H1 (cell line): ENCODE results near the gene C5orf15. TPM values are rescaled to one million over a fixed set of nuclear protein-coding genes. Genes with fewer than 3 reads are reported as not detected.

Experiments used
- CTCF ChIA-PET: fragments of 300-600 bp; sonication (Branson Sonifier 250); formaldehyde crosslinking; loops from one replicate; lab custom pipeline; 2021; ENCODE audit not compliant: partially characterized antibody; lab: Charles Lee
- POLR2A ChIA-PET: fragments of 300-600 bp; sonication (Branson Sonifier 250); formaldehyde crosslinking; loops from one replicate; lab custom pipeline; 2021; ENCODE audit warnings: inconsistent platforms; ENCODE audit not compliant: partially characterized antibody; lab: Charles Lee
- DNase-seq, 2 experiments: peaks; one replicate each; pipeline versions ENCODE4 v3.0.0 to v3.0.0-alpha.2; 2010 to 2022; ENCODE audit warnings: low spot score in 2 of 2, low read depth in 1 of 2, mixed read lengths in 1 of 2
- FAIRE-seq: peaks from 2 replicates; lab custom pipeline; 2011; peaks lifted over from hg19 to GRCh38; lab: Jason Lieb, UNC
- H2AFZ ChIP-seq: 2 replicates; pipeline ENCODE4 v1.8.1; 2012; ENCODE audit warnings: low read length, inconsistent platforms
- H2AK5ac ChIP-seq: 2 replicates; pipeline ENCODE4 v1.6.1; 2013; ENCODE audit warnings: low read depth, low read length
- H2BK120ac ChIP-seq: replicated peaks from 2 replicates; pipeline ENCODE3; 2013; ENCODE audit warnings: low read depth, low read length, inconsistent platforms
- H2BK12ac ChIP-seq: 2 replicates; pipeline ENCODE4 v1.6.1; 2013; ENCODE audit warnings: low read depth, low read length
- H2BK15ac ChIP-seq: 2 replicates; pipeline ENCODE4 v1.6.1; 2013; ENCODE audit warnings: low read length
- H2BK20ac ChIP-seq: 2 replicates; pipeline ENCODE4 v1.6.1; 2013; ENCODE audit warnings: low read length
- H2BK5ac ChIP-seq: 2 replicates; pipeline ENCODE4 v1.6.1; 2013; ENCODE audit warnings: low read depth, low read length
- H3K14ac ChIP-seq: 2 replicates; pipeline ENCODE4 v1.6.1; 2013; ENCODE audit warnings: inconsistent platforms; ENCODE audit not compliant: insufficient read length
- H3K18ac ChIP-seq: 2 replicates; pipeline ENCODE4 v1.6.1; 2013; ENCODE audit warnings: low read length; ENCODE audit errors: extremely low read depth
- H3K23ac ChIP-seq: 2 replicates; pipeline ENCODE4 v1.6.1; 2013; ENCODE audit warnings: inconsistent platforms; ENCODE audit not compliant: insufficient read length
- H3K23me2 ChIP-seq: 2 replicates; pipeline ENCODE4 v1.6.1; 2013; ENCODE audit warnings: low read depth, low read length
- H3K27ac ChIP-seq: 2 replicates; pipeline ENCODE4 v1.6.1; 2011; ENCODE audit warnings: low read depth, low read length, inconsistent platforms
- H3K27me3 ChIP-seq, 4 experiments: replicated peaks in 1 of 4; 1 replicate in 1 of 4; 2 replicates in 3 of 4; pipeline versions ENCODE4 v1.6.1 to v1.8.1; 2011 to 2013; ENCODE audit warnings: low read length in 3 of 4, mild to moderate bottlenecking in 3 of 4, inconsistent platforms in 2 of 4, mixed read lengths in 2 of 4, moderate library complexity in 1 of 4; ENCODE audit not compliant: control insufficient read depth in 3 of 4, insufficient read depth in 3 of 4; ENCODE audit errors: extremely low read depth in 1 of 4
- H3K36me3 ChIP-seq, 4 experiments: 2 replicates each; pipeline versions ENCODE4 v1.6.1 to v1.8.1; 2011 to 2013; ENCODE audit warnings: mild to moderate bottlenecking in 4 of 4, low read length in 3 of 4, moderate library complexity in 2 of 4, control low read depth in 1 of 4, inconsistent platforms in 1 of 4; ENCODE audit not compliant: insufficient read depth in 4 of 4, control insufficient read depth in 2 of 4
- H3K4ac ChIP-seq: replicated peaks from 2 replicates; pipeline ENCODE3; 2013; ENCODE audit warnings: low read length, low read depth, mixed read lengths, inconsistent platforms; ENCODE audit not compliant: insufficient read length
- H3K4me1 ChIP-seq, 4 experiments: replicated peaks in 1 of 4; 1 replicate in 1 of 4; 2 replicates in 3 of 4; pipeline versions ENCODE4 v1.6.1 to v1.8.1; 2011 to 2013; ENCODE audit warnings: low read length in 3 of 4, inconsistent platforms in 2 of 4, mixed read lengths in 1 of 4; ENCODE audit not compliant: insufficient read depth in 4 of 4, control insufficient read depth in 3 of 4
- H3K4me2 ChIP-seq, 2 experiments: 2 replicates each; pipeline versions ENCODE4 v1.6.1 to v1.8.1; 2011 to 2013; ENCODE audit warnings: low read depth in 2 of 2, low read length in 2 of 2, control low read depth in 1 of 2, inconsistent platforms in 1 of 2, mild to moderate bottlenecking in 1 of 2; ENCODE audit not compliant: insufficient read depth in 1 of 2
- H3K4me3 ChIP-seq, 4 experiments: fragments of 200-600, 300-600 bp in 1 of 4; sonication (generic), shearing (Covaris generic), sonication (Bioruptor Twin) in 1 of 4; 2 replicates each; pipeline versions ENCODE4 v1.5.1 to v1.8.1; 2011 to 2016; ENCODE audit warnings: low read length in 4 of 4, low read depth in 3 of 4, control low read depth in 2 of 4, inconsistent platforms in 2 of 4, mild to moderate bottlenecking in 2 of 4, mixed read lengths in 1 of 4, moderate library complexity in 1 of 4; ENCODE audit not compliant: insufficient read depth in 2 of 4; ENCODE audit errors: extremely low read depth in 1 of 4
- H3K56ac ChIP-seq: replicated peaks from 2 replicates; pipeline ENCODE3; 2013; ENCODE audit warnings: low read depth, mild to moderate bottlenecking, mixed read lengths, low read length, inconsistent platforms; ENCODE audit not compliant: insufficient read length
- H3K79me1 ChIP-seq: 2 replicates; pipeline ENCODE4 v1.6.1; 2013; ENCODE audit warnings: low read depth, low read length, control low read depth
- H3K79me2 ChIP-seq, 2 experiments: 2 replicates each; pipeline versions ENCODE4 v1.6.1 to v1.8.1; 2012 to 2013; ENCODE audit warnings: low read length in 2 of 2, mild to moderate bottlenecking in 2 of 2, inconsistent platforms in 1 of 2; ENCODE audit not compliant: insufficient read depth in 2 of 2, control insufficient read depth in 1 of 2
- H3K9ac ChIP-seq, 4 experiments: replicated peaks in 1 of 4; 1 replicate in 1 of 4; 2 replicates in 3 of 4; pipeline versions ENCODE4 v1.6.1 to v1.8.1; 2011 to 2013; ENCODE audit warnings: low read depth in 3 of 4, low read length in 3 of 4, control low read depth in 2 of 4, mild to moderate bottlenecking in 2 of 4, moderate library complexity in 2 of 4, inconsistent platforms in 1 of 4; ENCODE audit errors: extremely low read depth in 1 of 4
- H3K9me3 ChIP-seq, 2 experiments: 2 replicates each; pipeline versions ENCODE4 v1.6.1 to v1.8.1; 2012 to 2013; ENCODE audit warnings: mild to moderate bottlenecking in 2 of 2, moderate library complexity in 2 of 2, control low read depth in 1 of 2, inconsistent platforms in 1 of 2, low read depth in 1 of 2, low read length in 1 of 2, mixed read lengths in 1 of 2; ENCODE audit not compliant: insufficient read depth in 2 of 2
- H4K20me1 ChIP-seq, 2 experiments: replicated peaks in 1 of 2; 2 replicates each; pipeline versions ENCODE3 to v1.8.1; 2011 to 2013; ENCODE audit warnings: inconsistent platforms in 2 of 2, low read length in 2 of 2, mild to moderate bottlenecking in 1 of 2; ENCODE audit not compliant: insufficient read depth in 2 of 2, control insufficient read depth in 1 of 2
- H4K5ac ChIP-seq: 2 replicates; pipeline ENCODE4 v1.6.1; 2013; ENCODE audit warnings: low read length, low read depth, mixed read lengths, inconsistent platforms; ENCODE audit not compliant: insufficient read length
- H4K8ac ChIP-seq: 2 replicates; pipeline ENCODE4 v1.8.0; 2013; ENCODE audit warnings: mild to moderate bottlenecking, moderate library complexity, low read length, inconsistent platforms; ENCODE audit not compliant: insufficient read depth; ENCODE audit errors: extremely low read depth
- H4K91ac ChIP-seq: replicated peaks from 2 replicates; pipeline ENCODE3; 2013; ENCODE audit warnings: low read length, mixed read lengths, inconsistent platforms; ENCODE audit not compliant: insufficient read length
- CBX5 ChIP-seq: fragments of 300-800, 300-1000 bp; sonication (generic); IDR thresholded peaks from 2 replicates; pipeline ENCODE4 v1.7.1; 2016; ENCODE audit warnings: antibody characterized with exemption, low read length, low read depth
- CHD1 ChIP-seq: IDR thresholded peaks from 2 replicates; pipeline ENCODE4 v1.6.1; 2012; ENCODE audit warnings: low read depth, low read length, improper control_type of control experiment
- CTBP2 ChIP-seq: IDR thresholded peaks from 2 replicates; pipeline ENCODE4 v1.7.0; 2011; ENCODE audit warnings: borderline replicate concordance, mild to moderate bottlenecking, moderate library complexity, mixed read lengths, low read length; ENCODE audit not compliant: insufficient read depth, insufficient read length
- JUN ChIP-seq: IDR thresholded peaks from 2 replicates; pipeline ENCODE4 v1.6.1; 2011; ENCODE audit warnings: low read depth, mild to moderate bottlenecking, improper control_type of control experiment, low read length
- MAFK ChIP-seq: IDR thresholded peaks from 2 replicates; pipeline ENCODE4 v1.6.1; 2012; ENCODE audit warnings: low read depth, mild to moderate bottlenecking, improper control_type of control experiment, low read length
- SAP30 ChIP-seq: fragments of 300-600 bp; sonication (generic); IDR thresholded peaks from 2 replicates; pipeline ENCODE4 v1.7.1; 2012; ENCODE audit warnings: low read length, moderate library complexity, mild to moderate bottlenecking, inconsistent platforms; ENCODE audit not compliant: insufficient read depth, insufficient replicate concordance
- SP4 ChIP-seq: IDR thresholded peaks from 2 replicates; pipeline ENCODE4 v1.6.1; 2012; ENCODE audit warnings: low read length, inconsistent platforms
- TAF1 ChIP-seq: IDR thresholded peaks from 2 replicates; pipeline ENCODE4 v1.6.1; 2011; ENCODE audit warnings: mild to moderate bottlenecking, low read depth, low read length
- USF2 ChIP-seq: IDR thresholded peaks from 2 replicates; pipeline ENCODE4 v1.6.1; 2011; ENCODE audit warnings: low read length, improper control_type of control experiment
- WGBS, 2 experiments: shearing (Covaris generic) in 1 of 2; methylation state at CpG; one replicate each; pipeline versions ENCODE4 v1.1.6 to v1.1.7; 2013 to 2015; ENCODE audit warnings: low lambda C conversion rate in 2 of 2, mixed read lengths in 2 of 2, inconsistent platforms in 1 of 2, low coverage in 1 of 2, missing lambda C conversion rate in 1 of 2; ENCODE audit not compliant: insufficient replicate concordance in 2 of 2, insufficient coverage in 1 of 2, insufficient read length in 1 of 2; ENCODE audit errors: extremely low coverage in 1 of 2, missing lambda C conversion rate in 1 of 2; 5-methylcytosine and 5-hydroxymethylcytosine counted together
- polyA plus RNA-seq, 7 experiments: library from polyadenylated mRNA; depleted of rRNA in 3 of 7; stranded (reverse) in 5 of 7; unstranded in 2 of 7; fragments of >200 nt in 5 of 7; fragments of 200-250 nt in 2 of 7; gene quantifications; 1 replicate in 5 of 7; 2 replicates in 1 of 7; 4 replicates in 1 of 7; pipeline versions ENCODE4 v1.2.1 to v1.2.3, GENCODE V29; 2011 to 2013; ENCODE audit warnings: missing spikeins in 2 of 7, mixed read lengths in 2 of 7
- total RNA-seq: library from RNA; stranded (reverse); fragmentation: NEBNext Ultra II Directional; extraction: Animal tissue kit (Norgen Biotek cat#: 25700); gene quantifications from 2 replicates; pipeline ENCODE4 v1.2.1, GENCODE V29; 2021

Gene C5orf15
- total and polyA plus RNA-seq, 2 of the 8 experiments (the other 6 are each of a cell fraction or from before 2014, with no cell fraction given), result 31.7 to 39.3 TPM

- Histone ChIP-seq H3K14ac (no peak overlapping the region), H3K27ac (no peak overlapping the region), H4K20me1 (no peaks in the 10 kb centered on the region), H3K23ac (no peak overlapping the region), H3K23me2 (peaks cover 6% of the 10 kb centered on the region; the same call in 1 of the 2 replicates), H3K4me1 (peaks cover 0 to 3% (median under 1%) of the 10 kb centered on the region in 4 experiments; a peak in 1 of 7 replicates), H4K91ac (no peak overlapping the region), H2BK12ac (no peak overlapping the region), H3K18ac (no peak overlapping the region), H2BK15ac (no peak overlapping the region), H3K79me2 (peaks cover 0 to 49% of the 10 kb centered on the region in 2 experiments; a peak in 2 of 4 replicates), H2BK120ac (no peak overlapping the region), H4K8ac (no peak overlapping the region), H3K9ac (no peak overlapping the region), H2BK20ac (no peak overlapping the region), H3K56ac (no peak overlapping the region), H3K9me3 (no peaks in the 10 kb centered on the region), H3K4ac (peak overlapping the region; percentile 32), H3K4me2 (peak overlapping the region; percentile 86 to 90; a peak in 3 of 4 replicates), H2BK5ac (no peak overlapping the region), H3K27me3 (no peaks in the 10 kb centered on the region), H4K5ac (no peak overlapping the region), H3K79me1 (peaks cover 2% of the 10 kb centered on the region), H3K4me3 (peak overlapping the region in 1 of 4 experiments; percentile 76; a peak in 2 of 8 replicates), H3K36me3 (peaks cover 0 to 2% (median 0%) of the 10 kb centered on the region in 4 experiments; a peak in 1 of 8 replicates), H2AK5ac (no peak overlapping the region), H2AFZ (no peak overlapping the region)
- CTCF ChIA-PET, result interaction anchor here (1.2 kb wide), 2 partner anchors 20 to 30 kb away, joined by 3 to 4 read pairs; no protein-coding TSS in a partner anchor
- TF ChIP-seq CBX5 (no peak), USF2 (no peak), MAFK (no peak), JUN (no peak), CTBP2 (no peak), CHD1 (no peak), SP4 (no peak), SAP30 (no peak), TAF1 (no peak)
- WGBS, 2 experiments, result 95% methylated on average over 5 of the region's 5 CpGs; no CpG with 5 or more reads in 1 of the 2 experiments
- POLR2A ChIA-PET, result interaction anchor here (0.6 kb wide), 1 partner anchor 16 kb away, joined by 3 read pairs; no protein-coding TSS in a partner anchor
- no peak for DNase-seq
- FAIRE-seq, result no peak
Measured at GRCh38 chr5:133967124-133967523, 1.3 kb downstream of the C5orf15 start.
